HL-60 (cell line): Measurements from ENCODE around the gene WEE2.

Source experiments
- CTCF ChIP-seq: IDR thresholded peaks from one replicate; pipeline ENCODE4 v1.5.1; 2011; ENCODE audit warnings: low read length, control low read depth, inconsistent platforms; ENCODE audit not compliant: insufficient read depth
- GABPA ChIP-seq: IDR thresholded peaks from 2 replicates; pipeline ENCODE4 v1.6.1; 2012; ENCODE audit warnings: low read depth
- POLR2AphosphoS5 ChIP-seq: IDR thresholded peaks from 2 replicates; pipeline ENCODE4 v1.6.1; 2012; ENCODE audit warnings: low read depth
- REST ChIP-seq: IDR thresholded peaks from 2 replicates; pipeline ENCODE4 v1.6.1; 2012; ENCODE audit warnings: low read depth; ENCODE audit not compliant: insufficient replicate concordance

GRCh38 chr7:141668853-141669252 lies 39.3 kb upstream of the WEE2 start:
- no peak for TF ChIP-seq CTCF
- TF ChIP-seq POLR2AphosphoS5 = no peak
- no peak for TF ChIP-seq REST
- TF ChIP-seq GABPA = no peak
